Ishikawa (cell line): ENCODE results near the gene SPNS3.

ENCODE experiments used
- CEBPB ChIP-seq: IDR thresholded peaks from 2 replicates; pipeline ENCODE4 v1.6.1; 2012
- CREB1 ChIP-seq: IDR thresholded peaks from 2 replicates; pipeline ENCODE4 v1.6.1; 2012; ENCODE audit warnings: low read depth
- EGR1 ChIP-seq: IDR thresholded peaks from 2 replicates; pipeline ENCODE4 v1.6.1; 2012
- EP300 ChIP-seq: IDR thresholded peaks from 2 replicates; pipeline ENCODE4 v1.6.1; 2012; ENCODE audit warnings: borderline replicate concordance
- FOXM1 ChIP-seq: IDR thresholded peaks from 2 replicates; pipeline ENCODE4 v1.6.1; 2012; ENCODE audit warnings: low read depth, borderline replicate concordance
- MAX ChIP-seq: IDR thresholded peaks from 2 replicates; pipeline ENCODE4 v1.6.1; 2012
- NFIC ChIP-seq: IDR thresholded peaks from 2 replicates; pipeline ENCODE4 v1.6.1; 2012
- RAD21 ChIP-seq: IDR thresholded peaks from 2 replicates; pipeline ENCODE4 v1.6.1; 2012; ENCODE audit warnings: low read depth
- TAF1 ChIP-seq: IDR thresholded peaks from 2 replicates; pipeline ENCODE4 v1.6.1; 2012; ENCODE audit warnings: low read depth, mild to moderate bottlenecking
- TCF12 ChIP-seq: IDR thresholded peaks from 2 replicates; pipeline ENCODE4 v1.6.1; 2012; ENCODE audit warnings: low read depth
- YY1 ChIP-seq: IDR thresholded peaks from 2 replicates; pipeline ENCODE4 v1.6.1; 2012; ENCODE audit warnings: low read depth
- ZBTB7A ChIP-seq: IDR thresholded peaks from 2 replicates; pipeline ENCODE4 v1.6.1; 2012; ENCODE audit warnings: low read depth
- TF ChIP-seq, protein P1 (sequence below): IDR thresholded peaks from 2 replicates; pipeline ENCODE4 v1.6.1; 2012; ENCODE audit warnings: low read depth, mild to moderate bottlenecking

GRCh38 chr17:4522661-4523060, 88.9 kb downstream of the SPNS3 start:
- no peak for TF ChIP-seq RAD21
- no peak for TF ChIP-seq TAF1
- TF ChIP-seq MAX, result no peak
- TF ChIP-seq YY1, result no peak
- no peak for TF ChIP-seq EP300
- no peak for TF ChIP-seq ZBTB7A
- TF ChIP-seq EGR1, result no peak
- TF ChIP-seq, protein P1, sequence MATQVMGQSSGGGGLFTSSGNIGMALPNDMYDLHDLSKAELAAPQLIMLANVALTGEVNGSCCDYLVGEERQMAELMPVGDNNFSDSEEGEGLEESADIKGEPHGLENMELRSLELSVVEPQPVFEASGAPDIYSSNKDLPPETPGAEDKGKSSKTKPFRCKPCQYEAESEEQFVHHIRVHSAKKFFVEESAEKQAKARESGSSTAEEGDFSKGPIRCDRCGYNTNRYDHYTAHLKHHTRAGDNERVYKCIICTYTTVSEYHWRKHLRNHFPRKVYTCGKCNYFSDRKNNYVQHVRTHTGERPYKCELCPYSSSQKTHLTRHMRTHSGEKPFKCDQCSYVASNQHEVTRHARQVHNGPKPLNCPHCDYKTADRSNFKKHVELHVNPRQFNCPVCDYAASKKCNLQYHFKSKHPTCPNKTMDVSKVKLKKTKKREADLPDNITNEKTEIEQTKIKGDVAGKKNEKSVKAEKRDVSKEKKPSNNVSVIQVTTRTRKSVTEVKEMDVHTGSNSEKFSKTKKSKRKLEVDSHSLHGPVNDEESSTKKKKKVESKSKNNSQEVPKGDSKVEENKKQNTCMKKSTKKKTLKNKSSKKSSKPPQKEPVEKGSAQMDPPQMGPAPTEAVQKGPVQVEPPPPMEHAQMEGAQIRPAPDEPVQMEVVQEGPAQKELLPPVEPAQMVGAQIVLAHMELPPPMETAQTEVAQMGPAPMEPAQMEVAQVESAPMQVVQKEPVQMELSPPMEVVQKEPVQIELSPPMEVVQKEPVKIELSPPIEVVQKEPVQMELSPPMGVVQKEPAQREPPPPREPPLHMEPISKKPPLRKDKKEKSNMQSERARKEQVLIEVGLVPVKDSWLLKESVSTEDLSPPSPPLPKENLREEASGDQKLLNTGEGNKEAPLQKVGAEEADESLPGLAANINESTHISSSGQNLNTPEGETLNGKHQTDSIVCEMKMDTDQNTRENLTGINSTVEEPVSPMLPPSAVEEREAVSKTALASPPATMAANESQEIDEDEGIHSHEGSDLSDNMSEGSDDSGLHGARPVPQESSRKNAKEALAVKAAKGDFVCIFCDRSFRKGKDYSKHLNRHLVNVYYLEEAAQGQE, result no peak
- TF ChIP-seq CREB1, result no peak
- TF ChIP-seq NFIC, result no peak
- TF ChIP-seq FOXM1, result no peak
- no peak for TF ChIP-seq TCF12
- no peak for TF ChIP-seq CEBPB
